ENCODE results near the gene PAPLN.

The PAPLN gene

GRCh38 chr14:73231981-73232851 is 5.1 kb upstream of the PAPLN start:
- no peak for DNase-seq

DNA sequence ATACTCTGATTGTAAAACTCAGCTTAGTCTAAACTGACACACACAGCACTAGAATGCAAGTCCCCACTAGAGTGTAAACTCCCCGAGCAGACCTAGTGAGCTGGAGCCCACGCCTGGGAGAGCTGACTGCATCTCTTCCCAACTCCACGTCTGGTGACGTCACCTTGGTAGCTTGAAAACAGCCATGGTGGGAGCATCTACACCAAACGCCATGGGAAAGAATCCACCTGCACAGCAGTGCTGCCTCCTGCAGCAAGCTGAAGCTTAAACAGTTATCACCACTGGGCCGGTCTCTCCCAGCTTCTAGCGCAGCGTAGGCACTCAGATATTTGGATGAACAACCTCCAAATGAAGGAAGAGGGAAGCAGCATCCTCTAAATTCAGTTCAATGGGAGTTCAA is 4.3 kb upstream of the PAPLN start:
- no peak for DNase-seq

DNA sequence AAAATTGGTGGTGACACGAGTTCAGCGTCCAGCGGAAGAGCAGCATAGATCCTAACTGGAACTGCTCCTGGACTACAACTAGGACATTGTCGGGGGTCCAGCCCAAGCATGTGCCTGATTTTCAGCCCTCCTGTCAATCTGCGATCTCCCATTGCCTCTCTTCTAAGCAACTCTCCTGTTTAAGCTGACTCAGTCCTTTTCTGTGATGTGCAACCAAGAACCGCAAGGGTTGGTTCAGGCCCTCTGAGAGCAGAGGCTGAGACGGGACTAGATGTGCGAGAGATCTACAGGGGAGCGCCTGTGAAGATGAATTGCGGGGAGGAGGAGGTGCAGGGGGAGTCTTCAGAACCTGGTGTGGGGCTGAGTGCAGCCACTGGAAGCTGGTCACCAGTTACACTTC is 3.7 kb upstream of the PAPLN start:
- DNase-seq = no peak

DNA sequence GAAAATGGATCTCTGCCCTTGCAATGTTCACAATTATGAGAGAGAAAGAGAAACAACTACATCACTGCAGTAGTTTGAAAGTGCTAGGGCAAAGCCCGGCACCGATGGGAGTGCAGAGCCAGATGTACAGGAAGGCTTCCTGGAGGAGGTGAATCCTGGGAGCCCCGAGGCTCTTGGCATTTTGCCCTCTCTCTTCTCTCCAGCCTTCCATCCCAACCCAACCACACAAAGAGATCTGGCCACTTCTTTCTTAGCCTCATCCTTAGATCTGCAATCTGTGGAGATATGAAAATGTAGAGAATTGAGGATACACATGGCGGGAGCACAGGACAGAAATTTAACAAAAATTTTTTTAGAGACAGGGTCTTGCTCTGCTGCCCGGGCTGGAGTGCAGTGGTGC is 3.3 kb upstream of the PAPLN start:
- DNase-seq = no peak

DNA sequence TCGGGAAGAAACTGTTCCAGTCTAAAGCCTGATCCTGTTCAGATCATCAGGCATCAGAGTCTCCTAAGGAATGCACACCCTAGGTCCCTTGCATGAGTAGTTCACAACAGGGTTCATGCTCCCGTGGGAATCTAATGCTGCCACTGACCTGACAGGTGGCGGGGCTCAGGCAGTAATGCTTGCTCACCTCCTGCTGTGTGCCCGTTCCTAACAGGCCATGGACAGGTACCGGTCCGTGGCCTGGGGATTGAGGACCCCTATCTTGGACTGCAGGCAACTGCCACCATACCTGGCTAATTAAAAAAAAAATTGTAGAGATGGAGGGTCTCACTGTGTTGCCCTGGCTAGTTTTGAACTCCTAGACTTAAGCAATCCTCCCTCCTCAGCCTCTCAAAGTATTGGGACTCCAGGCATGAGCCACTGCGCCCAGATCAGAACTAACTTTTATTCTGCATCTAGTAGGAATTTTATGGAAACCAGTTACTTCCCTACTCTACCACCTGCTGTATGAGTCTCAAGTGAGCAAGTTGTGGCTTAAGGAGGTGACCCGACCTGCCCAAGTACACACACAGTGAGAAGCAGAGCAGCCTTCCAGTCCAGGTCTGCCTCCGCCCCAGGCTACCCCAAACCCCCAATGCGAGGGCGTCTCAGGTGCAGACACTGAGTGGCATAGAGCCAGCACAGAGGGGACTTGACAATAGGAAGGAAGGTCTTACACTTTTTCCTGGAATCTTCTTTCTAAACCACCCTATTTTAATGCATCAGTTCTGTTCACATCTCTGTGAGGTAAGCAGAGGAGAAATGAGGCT is 2.5 kb upstream of the PAPLN start:
- DNase-seq = no peak

DNA sequence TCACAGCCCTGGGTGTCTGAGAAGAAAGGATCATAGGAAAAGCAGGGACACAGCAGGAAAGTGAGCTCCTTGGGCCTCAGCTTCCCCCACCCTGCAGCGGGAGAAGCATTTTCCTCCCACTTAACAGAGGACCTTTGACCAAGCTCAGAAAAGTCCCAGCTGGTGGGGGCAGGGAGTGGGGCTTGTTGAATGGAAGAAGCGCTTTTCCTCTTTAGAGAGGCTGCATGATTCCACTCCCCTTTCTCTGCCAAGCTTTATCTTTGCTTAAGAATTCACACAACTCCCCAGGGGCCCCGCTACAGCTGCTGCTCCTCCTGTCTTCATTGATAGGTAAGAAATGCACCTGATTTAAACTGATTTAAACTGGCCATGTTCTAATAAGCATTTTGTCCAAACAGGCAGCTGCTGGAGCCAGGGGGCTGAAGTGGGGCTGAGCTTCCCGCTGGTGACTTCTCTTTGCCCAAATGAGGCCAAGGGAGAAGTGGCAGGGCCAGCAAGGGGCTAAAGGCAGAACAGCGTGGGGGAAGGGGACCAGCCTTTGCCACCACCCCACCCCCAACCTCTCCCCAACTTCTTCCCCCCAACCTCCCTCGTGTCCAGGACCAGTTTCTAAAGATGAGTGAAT is 1.7 kb upstream of the PAPLN start:
- DNase-seq = no peak

DNA sequence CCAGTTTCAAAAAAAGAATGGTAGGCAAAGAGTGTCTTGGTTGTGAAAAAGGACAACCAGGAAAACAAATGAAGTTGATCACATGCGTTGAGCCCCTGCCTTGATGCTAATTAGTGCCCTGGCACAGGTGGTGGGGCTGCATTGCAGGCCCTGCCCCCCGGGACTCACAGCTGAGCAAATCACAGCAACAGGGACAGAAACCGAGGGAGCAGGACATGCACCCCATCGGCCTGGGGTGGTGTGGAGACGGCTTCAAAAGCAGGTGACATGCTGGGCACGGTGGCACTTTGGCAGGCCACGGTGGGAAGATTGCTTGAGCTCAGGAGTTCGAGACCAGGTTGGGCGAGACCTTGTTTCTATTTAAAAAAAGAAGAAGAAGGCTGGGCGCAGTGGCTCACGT is 1.1 kb upstream of the PAPLN start:
- DNase-seq = no peak

DNA sequence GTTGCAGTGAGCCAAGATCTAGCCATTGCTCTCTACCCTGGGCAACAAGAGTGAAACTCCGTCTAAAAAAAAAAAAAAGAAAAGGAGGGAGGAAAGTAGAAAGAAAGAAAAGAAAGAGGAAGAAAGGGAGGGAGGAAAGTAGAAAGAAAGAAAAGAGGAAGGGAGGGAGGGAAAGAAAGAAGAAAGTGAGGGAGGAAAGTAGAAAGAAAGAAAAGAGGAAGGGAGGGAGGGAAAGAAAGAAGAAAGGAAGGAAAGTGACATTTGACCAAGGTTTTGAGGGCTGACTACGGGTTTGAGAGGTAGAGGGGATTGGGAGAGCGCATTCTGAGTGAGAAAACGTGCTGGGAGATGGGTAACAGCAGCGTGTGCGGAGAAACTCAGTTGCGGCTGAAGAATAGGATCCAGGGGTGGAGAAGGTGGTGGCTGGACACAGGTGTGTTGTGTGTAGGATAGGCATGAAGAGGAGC is 521 bp upstream of the PAPLN start:
- no peak for DNase-seq

DNA sequence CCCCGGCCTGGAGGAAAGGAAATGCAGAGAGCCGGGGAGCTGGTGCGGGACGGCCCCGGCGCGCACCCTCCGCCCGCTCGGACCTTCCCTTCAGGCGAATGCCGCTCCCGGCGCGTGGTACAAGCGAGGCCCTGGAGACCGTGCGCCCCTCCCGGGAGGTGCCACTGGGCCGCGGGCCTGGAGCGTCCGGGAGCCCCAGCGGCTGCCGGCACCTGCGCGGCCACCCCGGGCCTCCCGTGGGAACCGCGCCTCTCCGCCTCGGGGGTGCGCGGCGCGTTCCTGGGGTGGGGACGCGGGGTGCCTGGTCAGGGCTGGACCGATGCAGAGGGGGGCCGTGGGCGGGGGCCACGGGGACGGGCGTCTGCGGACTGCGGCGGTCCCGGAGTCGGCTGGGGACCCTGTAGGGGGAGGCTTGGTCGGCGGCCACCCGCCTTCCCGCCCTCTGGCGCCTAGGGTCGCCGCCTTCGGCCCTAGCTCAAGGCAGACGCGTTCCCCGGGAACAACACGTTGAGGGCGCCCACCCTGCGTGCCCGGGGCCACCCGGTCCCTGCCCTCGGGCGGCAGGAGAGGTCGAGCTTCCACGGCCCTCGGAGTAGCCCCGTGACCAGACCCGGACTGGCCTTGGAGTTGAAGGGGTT is 599 bp downstream of the PAPLN start:
- no peak for DNase-seq

GRCh38 chr14:73238424-73238852 is 1.1 kb downstream of the PAPLN start:
- no peak for DNase-seq

DNA sequence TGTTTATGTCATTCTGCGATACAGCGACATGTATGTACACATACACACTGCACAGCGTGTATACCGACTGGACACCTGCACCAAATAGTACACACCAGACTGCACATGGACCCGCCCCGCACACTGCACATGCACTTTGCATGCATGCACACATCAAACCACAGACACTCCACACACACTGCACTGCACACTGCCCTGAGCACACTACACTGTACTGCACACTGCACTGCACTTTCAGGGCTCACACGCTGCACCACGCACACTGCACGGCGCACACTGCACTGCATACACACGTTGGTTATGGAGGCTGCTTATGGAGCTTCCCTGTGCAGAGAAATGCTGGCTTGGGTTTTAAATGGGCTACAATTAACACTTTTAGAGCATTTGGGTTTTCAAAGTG is 1.6 kb downstream of the PAPLN start:
- DNase-seq = no peak

DNA sequence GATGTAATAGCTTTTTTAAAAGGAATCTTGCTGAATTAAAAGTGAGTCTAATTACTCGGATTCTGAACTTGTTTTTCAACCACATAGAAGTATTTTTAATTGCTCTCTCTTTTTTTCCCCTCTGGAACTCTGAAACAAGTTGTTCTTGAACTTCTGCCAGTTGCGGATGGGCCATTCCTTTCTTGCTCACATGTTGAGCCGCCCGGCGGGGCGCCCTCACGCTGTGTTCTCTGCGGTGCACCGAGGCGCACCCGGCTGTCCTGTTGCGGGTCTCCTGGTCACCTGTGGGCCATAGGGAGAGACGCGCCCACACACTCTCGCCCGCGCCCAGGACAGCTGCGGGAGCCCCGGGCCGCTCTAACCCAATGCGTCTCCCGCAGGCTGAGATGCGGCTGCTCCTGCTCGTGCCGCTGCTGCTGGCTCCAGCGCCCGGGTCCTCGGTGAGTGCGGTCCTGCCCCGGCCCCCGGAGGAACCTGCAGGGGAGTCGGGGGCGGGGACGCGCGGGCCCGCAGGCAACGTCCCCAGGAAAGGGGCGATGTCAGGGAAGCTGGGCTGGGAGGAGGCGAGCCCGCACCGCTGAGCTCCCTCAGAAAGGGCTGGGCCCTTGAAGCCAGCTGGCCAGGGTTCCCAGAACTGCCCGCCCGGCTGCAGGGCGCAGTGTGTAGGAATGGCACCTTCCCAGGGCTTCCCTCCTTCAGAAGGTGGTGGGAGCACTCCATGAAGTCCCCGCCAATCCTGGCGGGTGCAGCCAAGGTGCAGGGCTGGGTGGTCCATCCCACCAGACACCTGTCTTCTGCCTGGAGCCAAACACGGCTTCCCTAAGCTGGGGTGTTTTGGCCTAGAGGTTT is 2.3 kb downstream of the PAPLN start:
- no peak for DNase-seq

DNA sequence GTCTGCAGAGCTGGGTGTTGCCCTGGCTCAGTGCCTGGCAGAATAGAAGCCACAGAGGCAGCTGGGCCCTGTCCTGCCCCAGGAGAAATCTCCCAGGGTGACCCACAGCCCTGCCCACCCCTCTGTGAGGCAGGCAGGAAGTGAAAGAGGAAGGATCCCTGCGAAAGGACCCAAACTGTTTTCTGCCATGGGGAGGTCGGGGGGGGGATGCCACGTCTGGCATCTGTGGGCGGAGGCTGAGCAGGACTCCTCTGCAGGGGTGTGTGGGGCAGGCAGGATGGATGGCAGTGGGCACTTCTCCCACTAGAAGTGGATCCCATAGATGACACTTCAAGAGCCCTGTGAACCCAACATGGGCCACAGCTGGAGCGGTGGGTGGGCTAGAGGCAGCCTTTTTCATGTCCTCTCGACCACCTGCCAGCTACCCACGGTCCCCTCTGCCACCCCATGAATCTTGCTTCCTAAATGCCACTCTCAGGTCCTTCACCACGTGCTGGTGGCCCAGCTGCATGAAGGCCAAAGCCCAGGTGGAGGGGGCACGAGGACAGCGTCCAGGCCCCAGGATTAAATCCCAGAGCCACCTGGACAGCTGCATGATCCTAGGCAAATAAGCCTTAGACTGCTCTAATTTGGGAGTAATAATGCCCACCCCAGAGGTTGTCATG is 3.6 kb downstream of the PAPLN start:
- no peak for DNase-seq

DNA sequence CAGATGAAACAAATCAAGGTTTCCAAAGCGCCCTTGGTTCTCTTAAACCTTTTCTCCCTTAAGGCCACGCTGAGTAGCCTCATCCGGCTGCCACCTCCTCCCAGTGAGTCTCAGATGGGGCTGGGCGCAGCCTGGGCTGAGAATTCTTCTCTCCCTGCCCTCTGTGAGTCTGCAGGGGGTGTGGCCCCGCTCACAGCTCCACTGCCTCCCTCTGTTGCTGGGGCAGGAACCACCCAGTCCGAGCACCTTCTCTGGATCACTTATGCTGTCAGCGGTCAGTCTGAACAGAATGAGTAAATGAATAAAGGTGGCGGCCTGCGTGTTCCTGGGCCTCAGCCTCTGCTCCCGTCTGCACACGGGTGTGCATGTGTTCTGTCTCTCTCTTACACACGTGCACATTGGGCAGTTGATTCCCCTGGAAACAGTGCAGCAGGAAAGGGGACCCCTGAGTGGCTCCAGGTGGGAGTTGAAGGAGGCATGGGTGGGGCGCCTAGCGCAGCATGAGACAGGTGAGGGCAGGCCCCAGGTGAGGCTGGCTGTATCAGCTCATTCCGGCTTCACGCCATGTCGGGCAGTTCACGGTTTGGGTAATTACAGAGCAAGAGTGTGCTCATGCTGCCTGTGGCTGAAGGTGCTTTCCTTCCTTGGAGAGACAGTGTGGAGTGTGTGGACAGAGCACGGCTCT is 4.3 kb downstream of the PAPLN start:
- DNase-seq = no peak

- no peak for DNase-seq
Measured at GRCh38 chr14:73242357-73242901, 5.1 kb downstream of the PAPLN start.

- DNase-seq = no peak
Measured at GRCh38 chr14:73243341-73243740, 6.0 kb downstream of the PAPLN start.

DNA sequence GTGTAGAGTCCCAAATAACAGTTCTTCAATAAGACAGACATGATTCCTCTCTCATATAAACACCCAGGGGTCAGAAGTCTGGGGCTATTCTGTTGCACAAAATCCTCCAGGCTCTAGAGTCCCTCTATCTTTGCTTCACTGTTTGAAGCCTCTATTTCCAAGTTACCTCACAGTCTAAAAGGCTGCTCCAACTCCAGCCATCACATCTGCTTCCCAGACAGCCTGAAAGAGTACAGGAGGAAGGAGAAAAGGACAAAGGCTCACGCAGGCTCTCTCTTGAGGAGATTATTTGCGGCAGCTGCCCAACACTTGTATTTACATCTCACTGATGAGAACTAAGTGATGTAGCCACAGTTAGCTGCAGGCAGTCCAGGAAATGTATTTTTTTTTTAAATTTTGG is 6.4 kb downstream of the PAPLN start:
- no peak for DNase-seq

GRCh38 chr14:73244541-73245290 is 7.4 kb downstream of the PAPLN start:
- DNase-seq = no peak

DNA sequence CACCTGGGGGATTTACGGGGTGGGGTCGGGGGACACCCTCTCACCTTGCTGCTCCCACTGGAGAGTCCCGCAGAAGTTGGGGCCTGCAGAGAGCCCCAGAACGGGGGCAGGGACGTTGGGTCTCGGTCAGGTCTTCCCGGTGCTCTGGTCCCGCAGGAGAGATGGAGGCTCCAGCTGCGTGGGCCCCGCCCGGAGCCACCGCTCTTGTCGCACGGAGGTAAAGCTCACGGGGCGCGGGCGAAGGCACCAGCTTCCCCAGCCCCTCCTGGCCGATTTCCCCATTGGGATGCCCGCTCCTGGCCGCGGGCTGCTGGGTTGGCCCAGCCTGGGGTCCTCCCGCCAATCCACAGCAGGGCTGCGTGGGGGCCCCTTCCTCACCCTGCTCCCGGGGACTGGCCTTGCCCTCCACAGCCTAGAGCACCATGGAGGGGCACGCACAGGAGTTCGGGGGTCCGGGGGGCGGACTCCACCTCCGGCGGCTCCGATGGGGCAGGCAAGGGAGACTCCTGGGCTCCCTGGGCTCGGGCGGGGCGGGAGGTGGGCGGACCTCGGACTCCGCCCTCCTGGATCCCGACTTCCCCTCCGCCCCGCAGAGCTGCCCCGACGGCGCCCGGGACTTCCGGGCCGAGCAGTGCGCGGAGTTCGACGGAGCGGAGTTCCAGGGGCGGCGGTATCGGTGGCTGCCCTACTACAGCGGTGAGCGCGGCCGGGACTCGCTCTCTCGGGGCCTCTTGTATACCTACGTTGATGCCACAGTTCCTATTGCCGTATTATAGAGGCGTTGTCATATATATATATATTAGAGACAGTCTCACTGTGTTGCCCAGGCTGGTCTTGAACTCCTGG is 8.4 kb downstream of the PAPLN start:
- no peak for DNase-seq
